ENCODE measurements around the gene HIPK2. TPM values are rescaled to one million over a fixed set of nuclear protein-coding genes. Genes with fewer than 3 reads are reported as not detected.

HIPK2 gene
- total RNA-seq, 1 donor from 2014 or later, result 5.7 TPM

DNA sequence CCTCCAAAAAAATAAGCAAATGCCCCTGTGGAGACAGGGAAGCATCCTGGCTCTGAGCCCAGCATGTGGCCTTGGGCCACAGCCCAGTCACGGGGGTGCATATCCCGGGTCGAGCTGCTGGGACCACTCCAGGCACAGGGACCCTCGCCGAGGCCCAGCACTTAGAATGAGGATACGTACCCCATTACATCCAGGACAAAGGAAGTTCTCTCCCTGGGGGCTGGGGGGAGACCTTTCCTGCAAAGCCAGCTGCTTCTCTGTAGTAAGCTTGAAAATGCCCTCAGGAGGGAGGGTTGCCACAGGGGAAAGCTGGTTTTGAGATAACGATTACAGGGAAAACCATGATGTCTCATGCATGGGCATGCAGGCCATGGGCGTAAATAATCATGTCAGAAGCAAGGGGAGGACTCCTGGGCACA is 75.5 kb downstream of the HIPK2 start:
- no peaks in the 10 kb centered on the region for H3K9me3 ChIP-seq (ENCODE audit: control insufficient read depth in 3 of 3, low read length in 3 of 3)
- H3K27ac ChIP-seq (ENCODE audit: low read depth, low read length), result peak overlapping the region; percentile 64
- peaks cover 25 to 70% (median 64%) of the 10 kb centered on the region in 3 donors for H3K4me1 ChIP-seq (ENCODE audit: control insufficient read depth in 3 of 3, insufficient read depth in 3 of 3, low read length in 3 of 3)
- H3K36me3 ChIP-seq (ENCODE audit: control insufficient read depth in 3 of 3, insufficient read depth in 3 of 3, low read length in 3 of 3), result peaks cover 0 to 4% (median 4%) of the 10 kb centered on the region in 3 donors
- peak overlapping the region in 1 of 3 donors; percentile 57 for H3K9ac ChIP-seq (ENCODE audit: low read depth in 1 of 3, low read length in 3 of 3)
- no peaks in the 10 kb centered on the region for H3K27me3 ChIP-seq (ENCODE audit: control insufficient read depth in 3 of 3, insufficient read depth in 3 of 3, low read length in 3 of 3)
- H3K4me3 ChIP-seq (ENCODE audit: low read length in 3 of 3), result no peak overlapping the region

- peaks cover 25 to 66% (median 60%) of the 10 kb centered on the region in 3 donors for H3K4me1 ChIP-seq (ENCODE audit: control insufficient read depth in 3 of 3, insufficient read depth in 3 of 3, low read length in 3 of 3)
- no peak overlapping the region for H3K27ac ChIP-seq (ENCODE audit: low read depth, low read length)
- no peak overlapping the region for H3K4me3 ChIP-seq (ENCODE audit: low read length in 3 of 3)
- H3K9me3 ChIP-seq (ENCODE audit: control insufficient read depth in 3 of 3, low read length in 3 of 3), result no peaks in the 10 kb centered on the region
- peaks cover 0 to 4% (median 2%) of the 10 kb centered on the region in 3 donors for H3K36me3 ChIP-seq (ENCODE audit: control insufficient read depth in 3 of 3, insufficient read depth in 3 of 3, low read length in 3 of 3)
- peak overlapping the region in 1 of 3 donors; percentile 57 for H3K9ac ChIP-seq (ENCODE audit: low read depth in 1 of 3, low read length in 3 of 3)
- no peaks in the 10 kb centered on the region for H3K27me3 ChIP-seq (ENCODE audit: control insufficient read depth in 3 of 3, insufficient read depth in 3 of 3, low read length in 3 of 3)
Measured at GRCh38 chr7:139701908-139702307, 75.9 kb downstream of the HIPK2 start.

DNA sequence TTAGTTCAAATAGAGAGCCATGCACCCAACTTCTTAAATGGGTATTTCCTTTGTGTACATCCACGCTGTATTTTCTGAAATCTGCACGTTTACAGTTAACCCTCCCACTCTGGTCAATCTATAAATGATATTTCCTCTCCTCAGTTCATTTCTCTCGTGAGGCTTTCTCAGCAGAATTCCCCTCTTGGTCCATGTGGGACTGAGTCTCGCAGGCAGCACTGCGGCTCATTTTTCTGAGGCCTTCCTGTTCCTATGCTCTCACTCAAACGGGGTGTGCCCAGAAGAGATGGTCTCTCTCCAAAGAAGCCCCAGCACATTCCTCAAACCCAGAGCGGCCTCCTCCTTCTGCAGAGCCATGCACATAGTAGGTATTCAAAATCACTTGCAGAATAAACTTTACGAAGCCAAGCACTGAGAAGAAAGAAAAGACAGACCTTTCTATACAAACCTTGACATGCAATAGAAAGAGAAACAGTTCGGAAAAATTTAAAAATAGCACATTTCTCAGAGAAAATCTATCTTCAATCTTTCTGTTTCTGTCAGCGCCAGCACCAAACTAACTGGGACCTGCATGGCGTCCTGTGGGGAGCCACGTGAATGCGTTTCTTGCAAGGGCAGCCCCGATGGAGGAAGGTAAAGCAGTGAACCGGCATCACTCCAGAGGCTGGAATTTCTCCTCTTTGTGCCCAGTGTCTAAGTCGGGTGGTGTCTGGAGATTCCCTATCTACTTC is 77.1 kb downstream of the HIPK2 start:
- Histone ChIP-seq H3K36me3 (ENCODE audit: control insufficient read depth in 3 of 3, insufficient read depth in 3 of 3, low read length in 3 of 3) (peaks cover 0 to 2% (median under 1%) of the 10 kb centered on the region in 3 donors), H3K27ac (ENCODE audit: low read depth, low read length) (no peak overlapping the region), H3K27me3 (ENCODE audit: control insufficient read depth in 3 of 3, insufficient read depth in 3 of 3, low read length in 3 of 3) (no peaks in the 10 kb centered on the region), H3K4me3 (ENCODE audit: low read length in 3 of 3) (no peak overlapping the region), H3K9me3 (ENCODE audit: control insufficient read depth in 3 of 3, low read length in 3 of 3) (no peaks in the 10 kb centered on the region), H3K9ac (ENCODE audit: low read depth in 1 of 3, low read length in 3 of 3) (no peak overlapping the region), H3K4me1 (ENCODE audit: control insufficient read depth in 3 of 3, insufficient read depth in 3 of 3, low read length in 3 of 3) (peaks cover 20 to 54% (median 49%) of the 10 kb centered on the region in 3 donors)

- Histone ChIP-seq H3K36me3 (ENCODE audit: control insufficient read depth in 3 of 3, insufficient read depth in 3 of 3, low read length in 3 of 3) (peaks cover 0 to 2% (median 0%) of the 10 kb centered on the region in 3 donors), H3K4me3 (ENCODE audit: low read length in 3 of 3) (no peak overlapping the region), H3K27ac (ENCODE audit: low read depth, low read length) (no peak overlapping the region), H3K4me1 (ENCODE audit: control insufficient read depth in 3 of 3, insufficient read depth in 3 of 3, low read length in 3 of 3) (peaks cover 20 to 51% (median 48%) of the 10 kb centered on the region in 3 donors), H3K9me3 (ENCODE audit: control insufficient read depth in 3 of 3, low read length in 3 of 3) (no peaks in the 10 kb centered on the region), H3K9ac (ENCODE audit: low read depth in 1 of 3, low read length in 3 of 3) (no peak overlapping the region), H3K27me3 (ENCODE audit: control insufficient read depth in 3 of 3, insufficient read depth in 3 of 3, low read length in 3 of 3) (no peaks in the 10 kb centered on the region)
Measured at GRCh38 chr7:139699640-139700504, 77.9 kb downstream of the HIPK2 start.

GRCh38 chr7:139698844-139699243 is 79.0 kb downstream of the HIPK2 start:
- Histone ChIP-seq H3K36me3 (ENCODE audit: control insufficient read depth in 3 of 3, insufficient read depth in 3 of 3, low read length in 3 of 3) (no peaks in the 10 kb centered on the region), H3K27me3 (ENCODE audit: control insufficient read depth in 3 of 3, insufficient read depth in 3 of 3, low read length in 3 of 3) (no peaks in the 10 kb centered on the region), H3K27ac (ENCODE audit: low read depth, low read length) (no peak overlapping the region), H3K9ac (ENCODE audit: low read depth in 1 of 3, low read length in 3 of 3) (no peak overlapping the region), H3K4me3 (ENCODE audit: low read length in 3 of 3) (no peak overlapping the region), H3K4me1 (ENCODE audit: control insufficient read depth in 3 of 3, insufficient read depth in 3 of 3, low read length in 3 of 3) (peaks cover 18 to 48% (median 39%) of the 10 kb centered on the region in 3 donors), H3K9me3 (ENCODE audit: control insufficient read depth in 3 of 3, low read length in 3 of 3) (no peaks in the 10 kb centered on the region)

DNA sequence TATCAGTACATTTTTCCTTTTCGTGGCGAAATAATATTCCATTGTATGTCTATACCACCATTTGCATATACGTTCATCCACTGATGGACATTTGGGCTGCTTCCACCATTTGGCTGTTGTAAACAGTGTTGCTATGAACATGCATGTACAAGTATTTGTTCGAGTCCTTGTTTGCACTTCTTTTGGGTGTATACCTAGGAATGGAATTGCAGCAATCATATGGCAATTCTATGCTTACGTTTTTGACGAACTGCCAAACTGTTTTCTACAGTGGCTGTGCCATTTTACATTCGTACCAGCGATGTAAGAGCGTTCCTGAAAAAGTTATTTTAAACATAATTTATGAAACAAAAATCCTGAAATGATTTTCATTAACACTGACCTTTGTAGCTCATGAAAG is 79.5 kb downstream of the HIPK2 start:
- H3K4me1 ChIP-seq (ENCODE audit: control insufficient read depth in 3 of 3, insufficient read depth in 3 of 3, low read length in 3 of 3), result peaks cover 13 to 42% (median 33%) of the 10 kb centered on the region in 3 donors
- no peak overlapping the region for H3K9ac ChIP-seq (ENCODE audit: low read depth in 1 of 3, low read length in 3 of 3)
- no peaks in the 10 kb centered on the region for H3K27me3 ChIP-seq (ENCODE audit: control insufficient read depth in 3 of 3, insufficient read depth in 3 of 3, low read length in 3 of 3)
- no peaks in the 10 kb centered on the region for H3K36me3 ChIP-seq (ENCODE audit: control insufficient read depth in 3 of 3, insufficient read depth in 3 of 3, low read length in 3 of 3)
- H3K9me3 ChIP-seq (ENCODE audit: control insufficient read depth in 3 of 3, low read length in 3 of 3), result no peaks in the 10 kb centered on the region
- no peak overlapping the region for H3K4me3 ChIP-seq (ENCODE audit: low read length in 3 of 3)
- no peak overlapping the region for H3K27ac ChIP-seq (ENCODE audit: low read depth, low read length)

GRCh38 chr7:139697056-139697455 is 80.7 kb downstream of the HIPK2 start:
- Histone ChIP-seq H3K9ac (ENCODE audit: low read depth in 1 of 3, low read length in 3 of 3) (no peak overlapping the region), H3K27ac (ENCODE audit: low read depth, low read length) (no peak overlapping the region), H3K27me3 (ENCODE audit: control insufficient read depth in 3 of 3, insufficient read depth in 3 of 3, low read length in 3 of 3) (no peaks in the 10 kb centered on the region), H3K4me1 (ENCODE audit: control insufficient read depth in 3 of 3, insufficient read depth in 3 of 3, low read length in 3 of 3) (peaks cover 12 to 42% (median 31%) of the 10 kb centered on the region in 3 donors), H3K4me3 (ENCODE audit: low read length in 3 of 3) (no peak overlapping the region), H3K9me3 (ENCODE audit: control insufficient read depth in 3 of 3, low read length in 3 of 3) (no peaks in the 10 kb centered on the region), H3K36me3 (ENCODE audit: control insufficient read depth in 3 of 3, insufficient read depth in 3 of 3, low read length in 3 of 3) (no peaks in the 10 kb centered on the region)

DNA sequence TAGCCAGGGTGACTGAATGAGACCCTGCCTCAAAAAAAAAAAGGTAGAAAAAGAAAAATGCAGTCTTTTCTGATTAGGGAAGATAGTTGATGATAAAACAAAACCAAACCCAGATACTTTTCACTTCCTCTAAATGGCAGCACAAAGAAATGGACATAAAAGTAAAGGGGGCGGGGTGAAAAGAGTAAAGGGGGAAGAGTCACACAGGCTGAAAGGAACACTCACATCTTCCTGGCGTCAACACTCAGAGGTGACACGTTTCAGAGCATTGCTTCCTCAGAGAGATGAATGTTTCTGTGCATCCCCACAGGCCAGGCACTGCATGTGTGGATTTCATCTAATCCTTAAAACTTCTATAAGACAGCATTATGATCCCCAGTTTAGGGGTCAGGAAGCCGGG is 81.2 kb downstream of the HIPK2 start:
- H3K36me3 ChIP-seq (ENCODE audit: control insufficient read depth in 3 of 3, insufficient read depth in 3 of 3, low read length in 3 of 3), result no peaks in the 10 kb centered on the region
- H3K9me3 ChIP-seq (ENCODE audit: control insufficient read depth in 3 of 3, low read length in 3 of 3), result no peaks in the 10 kb centered on the region
- H3K27me3 ChIP-seq (ENCODE audit: control insufficient read depth in 3 of 3, insufficient read depth in 3 of 3, low read length in 3 of 3), result no peaks in the 10 kb centered on the region
- no peak overlapping the region for H3K9ac ChIP-seq (ENCODE audit: low read depth in 1 of 3, low read length in 3 of 3)
- peaks cover 16 to 39% (median 29%) of the 10 kb centered on the region in 3 donors for H3K4me1 ChIP-seq (ENCODE audit: control insufficient read depth in 3 of 3, insufficient read depth in 3 of 3, low read length in 3 of 3)
- no peak overlapping the region for H3K27ac ChIP-seq (ENCODE audit: low read depth, low read length)
- no peak overlapping the region for H3K4me3 ChIP-seq (ENCODE audit: low read length in 3 of 3)

GRCh38 chr7:139695588-139695987 is 82.2 kb downstream of the HIPK2 start:
- H3K9ac ChIP-seq (ENCODE audit: low read depth in 1 of 3, low read length in 3 of 3), result no peak overlapping the region
- no peaks in the 10 kb centered on the region for H3K36me3 ChIP-seq (ENCODE audit: control insufficient read depth in 3 of 3, insufficient read depth in 3 of 3, low read length in 3 of 3)
- H3K4me3 ChIP-seq (ENCODE audit: low read length in 3 of 3), result no peak overlapping the region
- H3K27me3 ChIP-seq (ENCODE audit: control insufficient read depth in 3 of 3, insufficient read depth in 3 of 3, low read length in 3 of 3), result no peaks in the 10 kb centered on the region
- no peak overlapping the region for H3K27ac ChIP-seq (ENCODE audit: low read depth, low read length)
- peaks cover 25 to 41% (median 28%) of the 10 kb centered on the region in 3 donors for H3K4me1 ChIP-seq (ENCODE audit: control insufficient read depth in 3 of 3, insufficient read depth in 3 of 3, low read length in 3 of 3)
- H3K9me3 ChIP-seq (ENCODE audit: control insufficient read depth in 3 of 3, low read length in 3 of 3), result no peaks in the 10 kb centered on the region

GRCh38 chr7:139695051-139695450 is 82.7 kb downstream of the HIPK2 start:
- H3K36me3 ChIP-seq (ENCODE audit: control insufficient read depth in 3 of 3, insufficient read depth in 3 of 3, low read length in 3 of 3), result no peaks in the 10 kb centered on the region
- H3K27me3 ChIP-seq (ENCODE audit: control insufficient read depth in 3 of 3, insufficient read depth in 3 of 3, low read length in 3 of 3), result no peaks in the 10 kb centered on the region
- H3K4me3 ChIP-seq (ENCODE audit: low read length in 3 of 3), result no peak overlapping the region
- peaks cover 22 to 42% (median 25%) of the 10 kb centered on the region in 3 donors for H3K4me1 ChIP-seq (ENCODE audit: control insufficient read depth in 3 of 3, insufficient read depth in 3 of 3, low read length in 3 of 3)
- no peak overlapping the region for H3K27ac ChIP-seq (ENCODE audit: low read depth, low read length)
- no peak overlapping the region for H3K9ac ChIP-seq (ENCODE audit: low read depth in 1 of 3, low read length in 3 of 3)
- no peaks in the 10 kb centered on the region for H3K9me3 ChIP-seq (ENCODE audit: control insufficient read depth in 3 of 3, low read length in 3 of 3)

All from skeletal muscle tissue (tissue), 4 donors.